ENCODE data around the gene SLC25A22.
A peak's percentile ranks its signal among the peaks of the same experiment; 100 is the strongest.

Gene SLC25A22

DNA sequence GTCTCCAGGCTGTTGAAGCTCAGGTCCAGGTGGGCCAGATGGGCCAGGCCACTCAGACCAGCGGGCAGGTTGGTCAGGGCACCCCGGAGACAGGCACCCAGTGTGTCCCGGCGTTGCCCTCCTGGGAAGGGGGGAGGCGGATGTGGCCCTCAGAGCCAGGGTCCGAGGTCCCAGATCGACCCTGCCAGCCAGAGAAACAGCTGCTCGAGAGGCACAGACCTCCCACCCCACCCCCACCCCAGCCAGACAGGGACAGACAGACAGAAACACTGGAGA lies 5.3 kb upstream of the SLC25A22 start:
- ATAC-seq (no peak), DNase-seq (no peak)

DNA sequence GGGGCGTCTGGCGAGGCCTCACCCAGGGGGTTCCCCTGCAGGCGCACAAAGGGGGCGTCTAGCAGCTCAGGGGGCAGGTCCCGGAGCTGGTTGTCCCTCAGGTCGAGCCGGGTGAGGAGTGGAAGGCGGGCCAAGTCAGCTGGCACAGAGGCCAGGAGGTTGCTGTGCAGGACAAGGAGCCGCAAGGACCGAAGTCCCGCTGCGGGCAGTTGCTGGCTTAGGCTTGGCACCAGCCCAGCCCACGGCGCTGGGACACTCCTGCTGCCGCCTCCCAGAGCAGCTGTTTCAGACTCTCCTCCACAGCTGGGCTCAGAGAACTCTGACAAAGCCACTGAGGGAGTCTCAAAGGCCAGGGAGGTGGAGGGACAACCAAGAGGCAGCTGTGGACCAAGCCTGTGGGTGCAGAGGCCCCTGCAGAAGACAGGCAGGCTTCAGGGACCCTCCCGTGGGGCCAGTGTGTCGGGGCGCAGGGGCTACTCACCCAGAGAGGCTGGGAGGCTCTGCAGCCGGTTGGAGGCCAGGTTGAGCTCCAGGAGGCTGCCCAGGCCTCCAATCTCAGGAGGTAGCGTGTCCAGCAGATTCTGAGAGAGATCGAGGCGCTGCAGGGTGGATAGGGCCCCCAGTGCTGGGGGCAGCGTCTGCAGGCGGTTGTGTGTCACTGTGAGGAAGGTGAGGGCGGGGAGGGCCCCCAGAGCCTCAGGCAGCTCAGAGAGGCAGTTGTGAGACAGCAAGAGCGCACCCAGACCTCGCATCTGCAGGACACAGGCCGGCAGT lies 4.8 kb upstream of the SLC25A22 start:
- ATAC-seq (no peak), DNase-seq (no peak)

DNA sequence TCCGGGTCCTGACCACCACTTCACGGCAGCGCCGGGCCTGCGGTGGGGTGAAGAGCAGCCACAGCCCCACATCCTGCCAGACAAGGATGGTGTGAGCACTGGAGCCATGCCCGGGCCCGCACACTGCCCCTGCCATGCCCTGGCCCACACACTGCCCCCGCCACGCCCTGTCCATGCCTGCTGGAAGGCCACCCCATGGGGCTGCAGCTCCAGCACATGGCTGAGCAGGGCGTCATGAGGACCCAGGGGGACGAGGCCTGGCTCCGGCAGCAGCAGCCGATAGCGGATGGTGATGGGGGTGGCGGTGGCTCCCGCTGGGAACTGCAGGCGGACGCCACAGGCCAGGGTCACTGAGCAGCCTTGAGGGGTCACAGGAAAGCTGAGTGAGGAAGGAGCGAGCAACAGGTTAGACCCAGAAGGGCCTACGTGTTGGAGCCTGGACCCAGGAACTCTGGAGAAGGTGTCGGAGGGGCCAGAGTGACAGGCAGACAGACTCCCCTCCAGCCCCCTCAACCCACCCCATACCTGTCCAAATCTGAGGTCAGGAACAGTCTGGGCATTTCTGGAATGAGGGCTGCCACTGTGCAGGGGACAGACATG lies 4.0 kb upstream of the SLC25A22 start:
- ATAC-seq (no peak), DNase-seq (no peak)

DNA sequence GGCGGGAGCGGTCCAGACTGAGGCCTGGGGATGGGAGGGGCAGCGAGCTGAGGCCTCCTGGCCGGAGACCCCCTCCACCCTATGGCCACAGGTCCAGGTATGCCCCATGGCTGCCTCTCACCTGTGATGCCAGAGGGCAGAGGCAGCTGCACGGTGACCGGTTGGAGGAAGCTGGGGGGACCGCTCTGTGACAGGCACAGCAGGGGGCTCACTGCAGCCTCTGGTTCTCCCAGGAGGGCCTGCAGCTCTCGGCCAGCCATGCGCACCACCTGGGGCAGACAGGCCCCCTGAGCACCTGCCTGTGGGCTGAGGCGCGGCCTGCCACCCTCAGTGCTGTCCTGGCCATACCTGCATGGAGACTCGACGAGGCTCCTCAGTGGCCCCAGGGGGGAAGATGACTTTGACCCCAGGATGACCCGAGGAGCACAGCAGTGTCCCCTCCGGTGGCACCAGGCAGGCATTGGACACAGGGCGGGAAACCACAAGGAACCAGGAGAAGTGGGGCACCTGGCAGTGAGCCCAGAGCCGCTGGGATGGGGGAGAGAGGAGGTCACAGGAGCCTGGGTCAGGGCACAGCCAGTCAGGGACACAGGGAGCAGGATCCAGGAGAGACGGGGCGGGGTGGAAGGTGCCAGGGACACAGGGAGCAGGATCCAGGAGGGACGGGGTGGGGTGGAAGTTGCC lies 3.2 kb upstream of the SLC25A22 start:
- ATAC-seq (no peak), DNase-seq (no peak)

DNA sequence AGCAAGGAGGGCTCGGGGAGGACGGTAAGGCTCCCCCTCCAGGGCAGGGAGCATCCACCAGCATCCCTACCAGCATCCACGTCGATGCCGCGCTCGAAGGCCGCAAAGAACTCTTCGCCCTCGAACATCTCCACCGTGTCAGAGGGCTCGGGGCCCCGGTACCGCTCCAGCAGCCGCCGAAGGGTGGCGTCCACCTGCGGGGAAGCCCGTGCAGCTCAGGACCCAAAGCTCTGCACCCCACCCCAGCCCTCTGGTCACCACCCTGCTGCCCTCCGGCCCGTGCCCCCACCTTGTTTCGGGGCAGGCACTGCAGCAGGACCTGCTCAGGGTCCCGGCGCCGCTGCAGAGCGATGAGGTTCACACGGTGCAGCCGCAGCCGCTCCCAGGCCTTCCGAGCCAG lies 2.4 kb upstream of the SLC25A22 start:
- no peak for DNase-seq
- no peak for ATAC-seq

DNA sequence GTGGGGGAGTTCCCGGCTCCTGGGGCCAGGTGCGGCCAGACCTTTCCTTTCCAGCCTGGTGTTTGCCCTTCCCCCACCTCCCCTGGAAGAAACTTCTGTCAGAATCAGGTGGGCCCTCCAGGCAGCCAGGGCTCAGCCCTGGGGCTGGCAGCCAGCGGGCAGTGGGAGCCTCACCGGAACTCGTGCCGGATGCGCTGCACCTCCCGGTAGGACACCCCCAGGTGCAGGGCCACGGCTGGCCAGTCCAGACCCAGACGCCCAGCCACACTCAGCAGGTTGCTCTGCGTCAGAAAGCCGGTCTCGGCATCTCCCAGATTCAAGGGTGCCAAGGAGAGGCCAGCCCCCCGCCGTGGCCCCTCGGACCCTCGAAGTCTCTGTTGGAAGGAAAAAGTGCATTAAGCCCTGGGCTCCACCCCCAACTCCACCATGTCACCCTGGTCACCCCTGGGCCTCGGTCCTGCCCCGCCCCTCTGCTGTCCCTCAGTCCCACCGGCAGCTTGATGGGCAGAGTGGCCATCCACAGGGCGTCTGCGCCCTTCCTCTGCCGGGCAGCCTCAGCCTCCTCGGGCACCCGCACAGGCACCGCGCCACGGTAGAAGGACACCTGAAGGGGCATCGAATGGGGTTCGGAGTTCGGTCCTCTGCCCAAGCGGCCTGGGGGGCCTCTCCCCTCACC lies 1.7 kb upstream of the SLC25A22 start:
- ATAC-seq: no peak
- no peak for DNase-seq

DNA sequence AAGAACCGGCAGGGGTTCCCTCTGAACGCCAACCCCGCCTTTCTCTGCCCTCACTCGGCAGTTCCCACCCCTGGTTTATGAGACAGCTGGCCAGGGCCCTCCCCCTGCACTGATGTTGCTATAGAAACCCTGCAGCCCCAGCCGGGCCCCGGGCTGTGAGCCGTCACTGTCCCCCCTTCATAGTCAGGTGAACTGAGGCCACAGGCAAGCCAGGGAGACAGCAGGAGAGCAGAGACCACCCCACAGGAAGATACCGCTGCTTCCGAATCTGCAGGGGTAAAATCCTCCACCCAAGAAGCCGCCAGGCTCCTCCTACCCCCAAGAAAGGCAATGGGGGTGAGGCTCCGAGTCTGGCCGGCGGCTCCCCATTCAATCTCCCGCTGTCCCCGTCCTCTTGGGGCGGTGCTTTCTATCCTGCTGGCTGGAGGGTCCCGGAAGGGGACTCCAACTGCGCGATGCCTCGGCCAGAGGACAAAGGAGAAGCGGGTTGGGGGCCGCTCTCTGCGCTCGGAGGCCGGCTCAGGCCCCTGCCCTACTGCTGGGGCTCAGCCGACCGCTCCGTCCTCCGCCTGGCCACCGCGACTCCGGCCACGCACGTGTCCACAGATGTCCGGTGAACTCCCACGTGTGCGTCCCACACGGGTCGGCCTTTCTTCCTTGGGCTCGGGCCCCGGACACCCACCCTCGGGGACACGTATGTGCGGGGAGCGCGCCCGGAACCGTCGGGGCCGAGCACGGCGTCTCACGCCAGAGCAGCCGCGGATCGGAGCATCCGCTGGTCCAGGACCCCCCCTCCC lies 587 bp downstream of the SLC25A22 start:
- ATAC-seq (peak; percentile 70), DNase-seq (peak; percentile 86)

DNA sequence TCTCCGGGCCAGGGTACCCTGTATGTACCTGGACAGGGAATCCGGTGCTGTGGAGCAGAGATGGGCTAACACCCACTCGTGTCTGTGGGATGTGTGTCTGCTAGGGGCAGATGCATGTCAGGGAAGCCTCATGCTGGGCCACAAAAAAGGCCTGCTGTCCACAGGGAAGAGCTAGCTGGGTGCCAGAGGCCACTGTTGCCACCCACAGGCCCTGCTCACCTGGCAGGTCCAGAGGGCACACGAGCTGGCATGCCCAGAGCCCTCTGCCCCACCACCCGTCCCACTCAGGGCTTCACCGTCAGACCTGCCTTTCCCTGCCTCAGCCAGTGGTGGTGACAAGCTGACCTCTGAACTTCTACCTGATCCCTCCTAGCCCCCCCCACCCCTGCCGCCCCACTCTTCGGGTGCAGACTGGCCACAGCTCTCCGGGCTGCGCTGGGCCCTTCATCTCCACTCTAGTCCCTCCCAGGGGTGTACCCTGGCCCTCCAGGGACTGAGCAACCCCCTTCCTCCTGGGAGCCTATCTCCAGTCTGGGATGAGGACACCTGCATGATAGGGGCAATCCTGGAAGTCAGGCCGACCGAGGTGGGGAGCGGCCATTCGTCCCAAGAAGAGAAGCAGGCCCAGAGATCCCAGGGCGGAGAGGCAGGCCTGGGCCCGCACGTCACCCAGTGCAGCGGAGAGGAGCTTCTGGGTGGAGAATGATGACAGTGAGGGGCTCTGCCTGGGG lies 1.4 kb downstream of the SLC25A22 start:
- DNase-seq (no peak), ATAC-seq (no peak)

DNA sequence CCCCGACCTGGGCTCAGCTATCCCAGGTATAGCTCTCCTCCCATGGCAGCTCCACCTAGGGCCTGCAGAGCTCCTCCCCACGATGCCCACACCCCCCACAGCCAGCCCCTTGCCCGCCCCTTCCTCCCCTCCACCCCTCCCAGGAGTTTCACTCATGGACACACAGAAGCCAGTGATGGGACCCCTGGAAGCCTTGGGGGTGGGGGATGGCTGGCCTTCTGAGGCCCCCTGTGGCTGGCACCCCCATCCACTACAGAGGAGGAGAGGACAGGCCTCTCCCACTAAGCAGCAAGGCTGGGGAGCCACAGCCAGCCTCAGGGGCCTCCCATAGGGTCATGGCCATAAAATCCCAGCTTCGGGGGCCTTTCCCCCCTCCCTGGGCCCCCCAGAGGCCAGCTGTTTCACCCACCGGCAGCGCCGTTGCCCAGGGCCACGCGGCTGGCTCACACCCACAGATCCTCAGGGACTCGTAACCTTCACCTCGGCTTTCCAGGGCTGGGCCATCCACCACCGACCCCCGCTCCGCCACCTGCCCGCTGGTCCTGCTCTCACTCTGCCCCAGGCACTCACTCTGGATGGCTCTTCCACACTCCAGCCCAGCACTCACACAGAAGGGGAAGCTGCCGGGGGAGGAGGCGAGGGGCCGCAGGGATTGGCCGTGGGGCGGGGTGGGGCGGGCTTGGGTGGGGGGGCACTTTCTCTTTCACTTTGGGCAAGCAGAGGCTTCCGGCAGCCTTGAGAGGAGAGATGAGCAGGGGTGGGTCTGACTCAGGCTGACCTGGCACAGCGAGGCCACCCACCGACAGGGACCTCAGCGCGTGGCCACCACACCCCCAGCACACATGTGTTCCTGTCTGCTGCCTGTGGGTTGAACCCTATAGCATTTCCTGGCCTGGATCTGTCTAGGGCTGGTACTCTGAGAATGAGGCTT lies 2.2 kb downstream of the SLC25A22 start:
- peak; percentile 75 for ATAC-seq

DNA sequence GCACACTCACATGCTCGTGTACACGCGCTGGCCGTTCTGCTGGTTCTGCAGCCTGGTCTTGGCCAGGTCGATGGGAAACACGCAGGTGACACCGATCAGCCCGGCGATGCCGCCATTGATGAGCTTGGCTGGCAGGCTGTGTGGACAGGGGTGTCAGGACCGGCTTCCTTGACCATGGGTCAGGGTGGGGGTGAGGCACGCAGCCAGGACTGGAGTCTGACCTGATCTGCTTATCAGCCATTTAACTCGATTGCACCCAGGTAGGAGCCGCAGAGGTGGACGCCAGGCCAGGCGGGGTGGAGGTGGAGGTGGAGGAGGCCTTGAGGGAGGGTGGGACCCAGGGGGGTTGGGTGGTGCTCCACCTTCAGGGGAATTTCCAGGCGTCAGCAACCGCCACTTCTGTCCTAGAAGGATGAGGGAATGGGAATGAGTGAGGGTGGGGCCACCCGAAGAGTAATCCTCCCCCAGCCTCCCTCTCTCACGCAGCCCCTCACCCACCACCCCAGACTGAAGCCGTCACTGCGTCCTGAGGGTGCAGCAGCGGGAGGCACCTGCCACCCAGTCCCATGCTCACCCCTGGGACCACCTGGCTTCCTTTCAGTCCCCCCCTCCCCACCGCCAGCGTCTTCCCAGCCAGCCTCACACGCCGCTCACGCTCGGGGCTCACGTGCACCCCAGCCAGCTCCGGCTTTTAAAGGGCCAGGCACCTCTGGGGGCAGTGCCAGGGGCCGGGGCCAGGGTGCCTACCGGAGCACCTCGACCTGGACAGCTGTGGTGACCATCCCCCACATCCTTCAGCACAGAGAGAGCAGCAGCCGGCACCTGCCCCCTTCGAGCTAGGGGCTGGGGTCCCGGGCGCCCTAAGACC lies 3.1 kb downstream of the SLC25A22 start:
- no peak for ATAC-seq
- no peak for DNase-seq

More for the DNA sequence above, 2.2 kb downstream of the SLC25A22 start:
- DNase-seq: peak; percentile 86

DNA sequence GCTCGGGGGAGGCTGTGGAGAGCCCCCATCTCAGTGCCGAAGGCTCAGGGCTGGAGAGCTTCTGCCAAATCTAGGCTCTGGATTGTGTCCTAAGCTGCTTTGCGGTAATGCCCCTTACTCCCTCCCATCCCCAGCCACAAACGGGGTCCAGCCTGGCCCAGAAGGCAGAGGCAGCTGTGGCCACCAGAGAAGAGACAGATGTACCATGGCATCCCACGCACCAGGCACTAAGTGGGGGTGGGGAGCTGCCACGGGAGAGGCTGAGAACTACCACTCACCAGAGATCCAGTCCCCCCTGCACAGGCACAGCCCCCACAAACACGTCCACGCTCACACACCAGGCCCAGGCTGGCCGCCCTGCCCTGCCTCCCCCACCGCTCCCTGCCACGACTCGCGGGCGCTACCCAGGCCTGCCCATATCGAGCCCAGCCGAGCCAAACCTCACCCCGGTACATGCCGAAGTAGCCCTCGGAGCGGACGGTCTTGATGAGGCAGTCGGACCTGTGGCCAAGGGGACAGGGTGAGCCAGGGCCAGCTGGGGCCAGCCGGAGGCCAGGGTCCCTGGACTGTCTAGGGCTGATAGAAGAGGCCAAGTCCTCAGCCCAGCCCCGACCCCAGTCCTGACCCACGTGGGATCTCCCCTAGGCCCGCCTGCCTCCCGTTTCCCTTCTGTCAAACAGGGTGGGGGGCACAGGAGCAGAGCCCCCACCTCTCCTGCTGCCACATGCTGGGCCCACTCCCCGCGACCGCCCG lies 3.9 kb downstream of the SLC25A22 start:
- no peak for ATAC-seq

DNA sequence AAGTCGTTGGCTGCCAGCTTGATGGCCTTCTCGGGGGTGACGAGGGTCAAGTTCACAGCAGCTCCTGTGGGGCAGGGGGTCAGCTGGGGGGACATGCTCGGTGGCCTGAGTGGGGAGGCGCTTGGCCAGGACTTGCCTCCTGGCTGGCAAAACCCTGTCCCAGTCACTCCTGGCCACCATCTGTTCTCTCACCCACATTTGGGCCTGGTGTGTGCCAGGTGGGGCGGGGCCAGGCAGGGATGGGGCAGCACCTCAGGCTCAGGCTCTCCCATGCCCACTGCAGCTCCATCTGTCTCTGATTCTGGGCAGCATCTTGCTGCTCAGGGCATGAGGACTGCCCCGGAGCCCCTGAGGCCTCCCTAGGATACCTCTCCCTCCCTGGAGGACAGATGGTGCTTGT lies 4.5 kb downstream of the SLC25A22 start:
- ATAC-seq (no peak), DNase-seq (no peak)

More for the DNA sequence above, 3.9 kb downstream of the SLC25A22 start:
- no peak for DNase-seq

DNA sequence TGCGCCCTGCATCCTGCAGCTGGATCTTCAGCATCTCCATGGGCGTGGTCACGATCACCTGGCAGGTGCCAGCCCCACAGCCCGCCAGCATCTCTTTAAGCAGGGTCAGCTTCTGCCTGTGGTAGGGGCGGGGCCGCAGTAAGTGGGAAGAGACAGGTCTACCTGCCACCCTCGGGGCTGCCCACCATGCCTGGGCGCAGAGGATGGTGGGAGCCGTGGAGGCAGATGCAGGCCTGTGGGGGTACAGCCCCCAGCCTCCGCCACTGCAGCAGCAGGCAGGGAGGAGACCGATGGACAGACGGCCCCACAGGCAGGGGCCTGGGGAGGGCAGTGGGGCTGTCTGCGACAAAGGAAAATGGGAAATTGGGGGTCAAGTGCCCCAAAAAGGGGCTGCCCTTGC lies 5.2 kb downstream of the SLC25A22 start:
- no peak for ATAC-seq
- DNase-seq: no peak

DNA sequence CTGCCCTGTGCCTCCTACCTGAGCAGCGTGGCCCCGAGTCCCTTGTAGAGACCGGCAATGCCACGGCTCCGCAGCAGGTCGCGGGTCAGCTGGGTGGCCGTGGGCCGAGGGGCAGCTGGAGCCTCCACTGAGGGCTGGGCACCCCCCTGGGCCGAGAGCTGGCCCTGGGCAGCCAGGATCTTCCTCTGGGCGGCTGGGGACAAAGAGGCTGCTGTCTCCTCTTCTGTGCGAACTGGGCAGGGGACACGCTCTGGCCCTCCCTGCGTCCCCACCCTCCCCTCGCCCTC lies 5.6 kb downstream of the SLC25A22 start:
- ATAC-seq (no peak), DNase-seq (no peak)

DNA sequence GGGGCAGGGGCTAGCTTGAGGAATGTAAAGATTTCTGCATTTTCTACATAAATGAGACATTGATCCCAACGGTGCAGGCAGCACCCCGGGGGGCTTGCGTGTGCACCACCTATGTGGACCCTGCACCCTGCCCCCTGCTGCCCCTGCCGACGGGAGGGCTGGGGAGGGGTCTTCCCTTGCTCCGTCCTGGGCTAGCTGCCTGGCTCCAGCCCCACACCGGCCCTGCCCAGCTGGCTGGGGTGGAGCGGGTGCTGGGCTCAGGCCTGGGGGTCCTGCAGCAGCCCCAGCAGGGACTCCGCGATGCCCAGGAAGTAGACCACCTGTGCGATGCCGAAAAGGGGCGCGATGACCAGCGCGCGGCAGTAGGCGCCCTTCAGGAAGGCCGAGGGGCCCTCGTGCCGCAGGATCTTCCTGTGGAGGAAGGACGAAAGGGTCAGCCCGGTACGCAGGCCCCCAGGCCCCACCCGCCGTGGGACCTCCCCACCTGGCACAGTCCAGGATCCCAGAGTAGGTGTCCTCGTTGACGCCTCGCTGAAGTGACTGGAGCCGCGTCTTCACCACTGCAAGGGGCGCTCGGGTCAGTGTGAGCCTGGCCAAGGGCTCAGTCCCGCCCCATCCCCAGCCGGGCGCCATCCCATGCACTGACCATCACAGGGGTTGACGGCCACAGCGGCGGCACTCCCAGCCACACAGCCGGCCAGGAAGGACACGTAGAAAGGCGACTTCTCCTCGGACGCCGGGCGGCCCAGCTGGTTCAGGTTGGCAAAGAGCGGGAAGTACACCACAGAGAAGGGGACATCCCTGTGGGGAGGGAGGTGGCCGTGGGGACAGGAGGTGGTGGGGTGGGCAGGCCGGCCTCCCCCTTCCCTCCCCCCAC lies 6.2 kb downstream of the SLC25A22 start:
- ATAC-seq: no peak
- DNase-seq: no peak

DNA sequence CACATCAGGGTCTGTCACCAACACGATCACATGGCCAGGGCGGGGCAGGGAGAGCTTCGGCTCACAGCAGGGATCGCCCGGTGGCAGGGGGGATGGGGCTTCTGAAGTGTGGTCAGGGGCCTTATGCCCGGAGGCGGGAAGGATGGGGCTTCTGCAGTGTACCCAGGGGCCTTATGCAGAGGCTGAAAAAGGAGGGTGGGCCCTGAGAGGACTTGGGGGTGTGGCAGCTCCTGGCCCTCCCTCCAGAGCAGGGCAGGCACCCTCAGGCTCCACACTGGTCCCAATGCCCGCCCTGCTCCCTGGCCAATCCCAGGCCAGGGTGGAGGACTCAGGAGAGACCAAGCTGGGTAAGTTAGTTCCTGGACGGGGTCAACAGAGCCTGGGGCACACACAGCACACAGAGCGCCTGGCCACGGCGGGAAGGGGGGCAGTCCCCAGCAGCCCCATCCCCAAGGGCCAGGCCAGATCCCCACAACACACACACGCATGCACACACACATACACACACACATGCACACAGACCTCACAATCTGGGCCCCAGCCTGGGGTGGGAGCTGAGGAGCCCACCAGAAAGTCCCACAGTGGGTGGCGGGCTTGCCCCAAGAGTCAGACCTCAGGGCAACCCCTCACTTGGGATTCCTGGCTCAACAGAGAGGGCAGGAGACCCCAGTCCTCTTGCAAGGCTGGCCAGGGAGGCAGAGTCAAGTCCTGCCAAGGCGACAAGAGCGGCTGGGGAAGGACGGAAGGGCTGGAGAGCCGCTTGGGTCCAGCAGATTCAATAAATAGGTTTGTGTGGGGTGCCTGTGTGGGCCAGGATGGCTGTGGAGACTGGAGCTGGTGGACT lies 7.1 kb downstream of the SLC25A22 start:
- no peak for DNase-seq
- peak; percentile 11 for ATAC-seq

DNA sequence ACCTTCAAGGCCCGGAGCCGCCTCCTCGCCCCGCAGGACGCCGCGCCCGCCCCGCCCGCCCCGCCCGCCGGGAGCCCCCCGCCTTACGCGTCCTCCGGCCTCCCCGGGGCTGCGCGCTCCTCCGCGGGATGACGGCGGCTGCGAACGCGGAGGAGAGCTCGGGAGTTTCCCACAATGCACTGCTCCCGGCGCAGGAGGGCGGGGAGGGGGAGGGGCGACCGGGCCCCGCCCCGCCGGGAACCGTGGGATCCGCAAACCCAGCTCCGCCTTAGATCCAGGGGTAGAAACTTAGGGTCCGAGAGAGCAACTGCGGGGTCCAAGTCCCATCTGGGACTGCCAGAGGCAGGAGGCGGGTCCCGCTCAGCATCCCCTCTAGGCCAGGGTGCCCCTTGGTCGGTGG lies 8.1 kb downstream of the SLC25A22 start, which contains the start of gene CEND1:
Gene CEND1 (minus strand): TSS at position 148 of the 400 bp plus-strand sequence. CDS start 1,514 bp downstream, outside the sequence.
- ATAC-seq (peak; percentile 11), DNase-seq (peak; percentile 67)

All from stimulated activated naive CD8-positive, alpha-beta T cell treated with anti-CD3 and anti-CD28 coated beads, Interleukin-15, Interleukin-2, amounts not matched to agents 100 U/mL and 50 U/mL, for 24 hours (primary cell).